IMR-90 (cell line): ENCODE results near the gene SNRPD3. TPM values are rescaled to one million over a fixed set of nuclear protein-coding genes. Genes with fewer than 3 reads are reported as not detected.
A peak's percentile ranks its signal among the peaks of the same experiment; 100 is the strongest.

Experiments used
- ATAC-seq: fragments of 200-7000 bp; cut with Tn5 transposase; 2 replicates; pipeline ENCODE4 v1.9.1; 2020; ENCODE audit warnings: low read depth, mild to moderate bottlenecking, moderate library complexity
- BruUV-seq: library from RNA; stranded (reverse); fragments of 400-500 nt; replicated peaks from 2 replicates; lab custom pipeline; 2021; lab: Mats Ljungman, UMichigan
- CTCF ChIA-PET: fragments of 300-600 bp; formaldehyde crosslinking; extraction: SDS; loops from one replicate; lab custom pipeline; 2021; ENCODE audit warnings: antibody characterized with exemption; lab: Yijun Ruan, JAX
- POLR2A ChIA-PET: fragments of 300-600 bp; sonication (Branson Sonifier 250); formaldehyde crosslinking; loops from one replicate; lab custom pipeline; 2022; ENCODE audit warnings: antibody characterized with exemption; ENCODE audit not compliant: unreplicated experiment; lab: Charles Lee
- DNase-seq: peaks from one replicate; pipeline ENCODE4 v3.0.0; 2013
- H2AFZ ChIP-seq: replicated peaks from 2 replicates; pipeline ENCODE3; 2013; ENCODE audit warnings: low read length, mild to moderate bottlenecking; ENCODE audit not compliant: poor library complexity
- H2AK5ac ChIP-seq: 2 replicates; pipeline ENCODE4 v1.6.1; 2013; ENCODE audit warnings: low read depth, low read length, inconsistent platforms
- H2AK9ac ChIP-seq: replicated peaks from 2 replicates; pipeline ENCODE3; 2013; ENCODE audit warnings: mild to moderate bottlenecking, low read depth, low read length, moderate library complexity; ENCODE audit not compliant: poor library complexity
- H2BK120ac ChIP-seq: 2 replicates; pipeline ENCODE4 v1.6.1; 2013; ENCODE audit warnings: low read depth, low read length, inconsistent platforms
- H2BK15ac ChIP-seq: 3 replicates; pipeline ENCODE4 v1.6.1; 2013; ENCODE audit warnings: low read depth, low read length, inconsistent platforms
- H2BK20ac ChIP-seq: 2 replicates; pipeline ENCODE4 v1.6.1; 2013; ENCODE audit warnings: low read depth, mild to moderate bottlenecking, inconsistent platforms, low read length, moderate library complexity
- H2BK5ac ChIP-seq: 2 replicates; pipeline ENCODE4 v1.6.1; 2013; ENCODE audit warnings: mild to moderate bottlenecking, low read depth, low read length, inconsistent platforms; ENCODE audit not compliant: poor library complexity, severe bottlenecking
- H3K14ac ChIP-seq: replicated peaks from 2 replicates; pipeline ENCODE4 v1.6.1; 2013; ENCODE audit warnings: low read depth, low read length, inconsistent platforms
- H3K18ac ChIP-seq: 2 replicates; pipeline ENCODE4 v1.6.1; 2013; ENCODE audit warnings: low read depth, low read length, control low read depth
- H3K23ac ChIP-seq: 2 replicates; pipeline ENCODE4 v1.6.1; 2013; ENCODE audit warnings: low read depth, low read length, inconsistent platforms
- H3K27ac ChIP-seq: 2 replicates; pipeline ENCODE4 v1.5.1; 2013; ENCODE audit warnings: mild to moderate bottlenecking, control low read depth, low read length; ENCODE audit not compliant: insufficient read depth
- H3K27me3 ChIP-seq: 2 replicates; pipeline ENCODE4 v1.6.1; 2013; ENCODE audit warnings: low read length; ENCODE audit not compliant: control insufficient read depth, insufficient read depth
- H3K36me3 ChIP-seq: 2 replicates; pipeline ENCODE4 v1.6.1; 2013; ENCODE audit warnings: low read length, mixed read lengths; ENCODE audit not compliant: control insufficient read depth, insufficient read depth
- H3K4ac ChIP-seq: 2 replicates; pipeline ENCODE4 v1.6.1; 2013; ENCODE audit warnings: low read depth, low read length, inconsistent platforms
- H3K4me1 ChIP-seq: 2 replicates; pipeline ENCODE4 v1.6.1; 2013; ENCODE audit warnings: low read length, mixed read lengths; ENCODE audit not compliant: control insufficient read depth, insufficient read depth
- H3K4me2 ChIP-seq: 2 replicates; pipeline ENCODE4 v1.6.1; 2013; ENCODE audit warnings: low read depth, mild to moderate bottlenecking, control low read depth, low read length, moderate library complexity
- H3K4me3 ChIP-seq: 2 replicates; pipeline ENCODE4 v1.5.1; 2013; ENCODE audit warnings: low read depth, mild to moderate bottlenecking, control low read depth, low read length, moderate library complexity; ENCODE audit not compliant: insufficient read depth
- H3K56ac ChIP-seq: 2 replicates; pipeline ENCODE4 v1.6.1; 2013; ENCODE audit warnings: low read length, inconsistent platforms; ENCODE audit not compliant: insufficient read depth; ENCODE audit errors: extremely low read depth
- H3K79me1 ChIP-seq, 2 experiments: 2 replicates each; pipeline ENCODE4 v1.6.1; 2013; ENCODE audit warnings: low read length in 2 of 2, inconsistent platforms in 1 of 2, low read depth in 1 of 2
- H3K9ac ChIP-seq: 2 replicates; pipeline ENCODE4 v1.6.1; 2013; ENCODE audit warnings: low read depth, low read length, control low read depth
- H3K9me1 ChIP-seq: 2 replicates; pipeline ENCODE4 v1.6.1; 2013; ENCODE audit warnings: low read length, inconsistent platforms; ENCODE audit not compliant: insufficient read depth
- H3K9me3 ChIP-seq: 2 replicates; pipeline ENCODE4 v1.6.1; 2013; ENCODE audit warnings: low read length; ENCODE audit not compliant: control insufficient read depth, insufficient read depth
- H4K20me1 ChIP-seq: 2 replicates; pipeline ENCODE4 v1.6.1; 2013; ENCODE audit warnings: low read length, inconsistent platforms; ENCODE audit not compliant: insufficient read depth
- H4K5ac ChIP-seq: 2 replicates; pipeline ENCODE4 v1.6.1; 2013; ENCODE audit warnings: mild to moderate bottlenecking, low read depth, low read length, control low read depth
- H4K8ac ChIP-seq, 2 experiments: 2 replicates each; pipeline ENCODE4 v1.6.1; 2013; ENCODE audit warnings: low read depth in 2 of 2, low read length in 2 of 2, control low read depth in 1 of 2, inconsistent platforms in 1 of 2
- H4K91ac ChIP-seq: 2 replicates; pipeline ENCODE4 v1.6.1; 2013; ENCODE audit warnings: low read depth, low read length, inconsistent platforms; ENCODE audit not compliant: insufficient read depth
- CEBPB ChIP-seq: IDR thresholded peaks from 2 replicates; pipeline ENCODE4 v1.6.1; 2012; ENCODE audit warnings: low read depth, low read length, improper control_type of control experiment
- MAFK ChIP-seq: IDR thresholded peaks from 2 replicates; pipeline ENCODE4 v1.6.1; 2012; ENCODE audit warnings: low read depth, low read length, improper control_type of control experiment
- MXI1 ChIP-seq: IDR thresholded peaks from 2 replicates; pipeline ENCODE4 v1.6.1; 2012; ENCODE audit warnings: low read depth, mild to moderate bottlenecking, low read length, moderate library complexity, borderline replicate concordance
- POLR2A ChIP-seq: IDR thresholded peaks from 2 replicates; pipeline ENCODE4 v1.6.1; 2012; ENCODE audit warnings: mild to moderate bottlenecking, low read depth, low read length
- SMC3 ChIP-seq: fragments of 150-350 bp; IDR thresholded peaks from 2 replicates; pipeline ENCODE4 v1.6.1; 2016; ENCODE audit warnings: low read depth, mild to moderate bottlenecking, antibody characterized with exemption, low read length, moderate library complexity
- WGBS, 2 experiments: methylation state at CpG; one replicate each; pipeline versions ENCODE4 v1.1.5 to v1.1.7; 2013; ENCODE audit warnings: missing lambda C conversion rate in 2 of 2; ENCODE audit not compliant: insufficient read length in 1 of 2; ENCODE audit errors: extremely low coverage in 2 of 2; 5-methylcytosine and 5-hydroxymethylcytosine counted together
- dilution Hi-C: fragments of 300-500 bp; cut with HindIII; formaldehyde crosslinking; loops from one replicate; pipeline ENCODE4 v1.14.3; 2018; ENCODE audit warnings: low sequenced_read_pairs; ENCODE audit not compliant: unreplicated experiment
- in situ Hi-C: fragments of 300-500 bp; cut with MboI; formaldehyde crosslinking; loops from 3 replicates; pipeline ENCODE4 v1.14.3; 2019; ENCODE audit warnings: low sequenced_read_pairs, inconsistent platforms, mixed read lengths
- intact Hi-C: fragments of 100-400 bp; cut with micrococcal nuclease; formaldehyde crosslinking; loops from 2 replicates; pipeline ENCODE4 v1.10.0; 2022
- polyA plus RNA-seq, 3 experiments: library from polyadenylated mRNA; depleted of rRNA; stranded (reverse); fragments of >200 nt; gene quantifications; 2 replicates each; pipeline ENCODE4 v1.2.3, GENCODE V29; 2012; ENCODE audit warnings: low replicate concordance in 1 of 3
- total RNA-seq: library from RNA; depleted of rRNA; stranded (reverse); fragments of >200 nt; gene quantifications from 2 replicates; pipeline ENCODE4 v1.2.3, GENCODE V29; 2012
- TF ChIP-seq, protein P1 (sequence below): fragments of 150-350 bp; IDR thresholded peaks from 2 replicates; pipeline ENCODE4 v1.6.1; 2016; ENCODE audit warnings: low read depth, mild to moderate bottlenecking, low read length, moderate library complexity, borderline replicate concordance

Gene SNRPD3
- total and polyA plus RNA-seq, 2 of the 4 experiments (the other 2 are of a cell fraction) = 158 to 283 TPM

DNA sequence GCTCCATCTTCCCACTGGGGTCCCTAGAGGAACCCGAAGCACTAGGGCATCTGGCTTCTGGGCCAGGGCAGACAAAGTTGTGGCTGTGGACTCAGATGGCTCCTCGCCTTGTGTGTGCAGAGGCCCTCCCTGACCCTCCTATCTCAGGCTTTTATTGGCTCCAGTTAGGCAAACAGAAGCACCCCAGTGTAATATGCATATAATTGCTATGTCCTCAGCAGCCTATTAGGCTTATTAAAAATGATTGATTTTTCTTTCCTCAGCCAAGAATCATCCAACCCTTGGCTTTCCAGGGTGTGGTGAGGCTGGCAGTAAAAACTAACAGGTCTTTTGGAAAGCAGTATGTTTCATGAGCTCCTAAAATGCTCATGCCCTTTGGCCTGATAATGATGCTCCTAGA lies 38.4 kb upstream of the SNRPD3 start:
- intact Hi-C loops (no loop called here), dilution Hi-C loops (no loop called here), in situ Hi-C loops (no loop called here)
- Histone ChIP-seq H3K36me3 (no peaks in the 10 kb centered on the region), H3K18ac (no peak overlapping the region), H2AK9ac (peak overlapping the region; percentile 71), H2BK5ac (no peak overlapping the region), H4K5ac (no peak overlapping the region), H3K23ac (no peak overlapping the region), H2BK120ac (no peak overlapping the region), H3K9me3 (no peaks in the 10 kb centered on the region), H3K27me3 (peaks cover 9% of the 10 kb centered on the region), H3K4me3 (no peak overlapping the region), H3K4ac (no peak overlapping the region), H3K56ac (no peak overlapping the region), H3K27ac (no peak overlapping the region), H3K4me2 (no peak overlapping the region), H3K79me1 (no peaks in the 10 kb centered on the region), H2BK20ac (no peak overlapping the region), H4K8ac (no peak overlapping the region), H3K9me1 (no peaks in the 10 kb centered on the region), H3K9ac (no peak overlapping the region), H2AFZ (no peak overlapping the region), H3K14ac (no peak overlapping the region), H3K4me1 (peaks cover 2% of the 10 kb centered on the region), H2AK5ac (0 out of 2 replicates have a peak overlapping the region, but pooled peaks have one; percentile 52), H4K91ac (no peak overlapping the region), H4K20me1 (no peaks in the 10 kb centered on the region), H2BK15ac (no peak overlapping the region)
- TF ChIP-seq CEBPB (no peak), SMC3 (no peak), MAFK (no peak), MXI1 (no peak), POLR2A (no peak)
- TF ChIP-seq, protein P1, sequence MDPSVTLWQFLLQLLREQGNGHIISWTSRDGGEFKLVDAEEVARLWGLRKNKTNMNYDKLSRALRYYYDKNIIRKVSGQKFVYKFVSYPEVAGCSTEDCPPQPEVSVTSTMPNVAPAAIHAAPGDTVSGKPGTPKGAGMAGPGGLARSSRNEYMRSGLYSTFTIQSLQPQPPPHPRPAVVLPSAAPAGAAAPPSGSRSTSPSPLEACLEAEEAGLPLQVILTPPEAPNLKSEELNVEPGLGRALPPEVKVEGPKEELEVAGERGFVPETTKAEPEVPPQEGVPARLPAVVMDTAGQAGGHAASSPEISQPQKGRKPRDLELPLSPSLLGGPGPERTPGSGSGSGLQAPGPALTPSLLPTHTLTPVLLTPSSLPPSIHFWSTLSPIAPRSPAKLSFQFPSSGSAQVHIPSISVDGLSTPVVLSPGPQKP = no peak
- ChIA-PET CTCF (interaction anchor here (1.4 kb wide), 1 partner anchor 12 kb away, joined by 3 read pairs; no protein-coding TSS in a partner anchor), POLR2A (no interaction called here)
- ATAC-seq (no peak), DNase-seq (no peak)
- no CpG with 5 or more reads among the region's 2 CpGs for WGBS, 2 experiments
- BruUV-seq = no TSS peak
